IMR-90 (cell line): ENCODE data around the gene DZANK1. TPM values are rescaled to one million over a fixed set of nuclear protein-coding genes. Genes with fewer than 3 reads are reported as not detected.

Source experiments
- ATAC-seq: fragments of 200-7000 bp; cut with Tn5 transposase; 2 replicates; pipeline ENCODE4 v1.9.1; 2020; ENCODE audit warnings: low read depth, mild to moderate bottlenecking, moderate library complexity
- BruUV-seq: library from RNA; stranded (reverse); fragments of 400-500 nt; replicated peaks from 2 replicates; lab custom pipeline; 2021; lab: Mats Ljungman, UMichigan
- CTCF ChIA-PET: fragments of 300-600 bp; formaldehyde crosslinking; extraction: SDS; loops from one replicate; lab custom pipeline; 2021; ENCODE audit warnings: antibody characterized with exemption; lab: Yijun Ruan, JAX
- POLR2A ChIA-PET: fragments of 300-600 bp; sonication (Branson Sonifier 250); formaldehyde crosslinking; loops from one replicate; lab custom pipeline; 2022; ENCODE audit warnings: antibody characterized with exemption; ENCODE audit not compliant: unreplicated experiment; lab: Charles Lee
- DNase-seq: peaks from one replicate; pipeline ENCODE4 v3.0.0; 2013
- H2AFZ ChIP-seq: replicated peaks from 2 replicates; pipeline ENCODE3; 2013; ENCODE audit warnings: low read length, mild to moderate bottlenecking; ENCODE audit not compliant: poor library complexity
- H2AK5ac ChIP-seq: 2 replicates; pipeline ENCODE4 v1.6.1; 2013; ENCODE audit warnings: low read depth, low read length, inconsistent platforms
- H2AK9ac ChIP-seq: replicated peaks from 2 replicates; pipeline ENCODE3; 2013; ENCODE audit warnings: mild to moderate bottlenecking, low read depth, low read length, moderate library complexity; ENCODE audit not compliant: poor library complexity
- H2BK120ac ChIP-seq: 2 replicates; pipeline ENCODE4 v1.6.1; 2013; ENCODE audit warnings: low read depth, low read length, inconsistent platforms
- H2BK15ac ChIP-seq: 3 replicates; pipeline ENCODE4 v1.6.1; 2013; ENCODE audit warnings: low read depth, low read length, inconsistent platforms
- H2BK20ac ChIP-seq: 2 replicates; pipeline ENCODE4 v1.6.1; 2013; ENCODE audit warnings: low read depth, mild to moderate bottlenecking, inconsistent platforms, low read length, moderate library complexity
- H2BK5ac ChIP-seq: 2 replicates; pipeline ENCODE4 v1.6.1; 2013; ENCODE audit warnings: mild to moderate bottlenecking, low read depth, low read length, inconsistent platforms; ENCODE audit not compliant: poor library complexity, severe bottlenecking
- H3K14ac ChIP-seq: replicated peaks from 2 replicates; pipeline ENCODE4 v1.6.1; 2013; ENCODE audit warnings: low read depth, low read length, inconsistent platforms
- H3K18ac ChIP-seq: 2 replicates; pipeline ENCODE4 v1.6.1; 2013; ENCODE audit warnings: low read depth, low read length, control low read depth
- H3K23ac ChIP-seq: 2 replicates; pipeline ENCODE4 v1.6.1; 2013; ENCODE audit warnings: low read depth, low read length, inconsistent platforms
- H3K27ac ChIP-seq: 2 replicates; pipeline ENCODE4 v1.5.1; 2013; ENCODE audit warnings: mild to moderate bottlenecking, control low read depth, low read length; ENCODE audit not compliant: insufficient read depth
- H3K27me3 ChIP-seq: 2 replicates; pipeline ENCODE4 v1.6.1; 2013; ENCODE audit warnings: low read length; ENCODE audit not compliant: control insufficient read depth, insufficient read depth
- H3K36me3 ChIP-seq: 2 replicates; pipeline ENCODE4 v1.6.1; 2013; ENCODE audit warnings: low read length, mixed read lengths; ENCODE audit not compliant: control insufficient read depth, insufficient read depth
- H3K4ac ChIP-seq: 2 replicates; pipeline ENCODE4 v1.6.1; 2013; ENCODE audit warnings: low read depth, low read length, inconsistent platforms
- H3K4me1 ChIP-seq: 2 replicates; pipeline ENCODE4 v1.6.1; 2013; ENCODE audit warnings: low read length, mixed read lengths; ENCODE audit not compliant: control insufficient read depth, insufficient read depth
- H3K4me2 ChIP-seq: 2 replicates; pipeline ENCODE4 v1.6.1; 2013; ENCODE audit warnings: low read depth, mild to moderate bottlenecking, control low read depth, low read length, moderate library complexity
- H3K4me3 ChIP-seq: 2 replicates; pipeline ENCODE4 v1.5.1; 2013; ENCODE audit warnings: low read depth, mild to moderate bottlenecking, control low read depth, low read length, moderate library complexity; ENCODE audit not compliant: insufficient read depth
- H3K56ac ChIP-seq: 2 replicates; pipeline ENCODE4 v1.6.1; 2013; ENCODE audit warnings: low read length, inconsistent platforms; ENCODE audit not compliant: insufficient read depth; ENCODE audit errors: extremely low read depth
- H3K79me1 ChIP-seq, 2 experiments: 2 replicates each; pipeline ENCODE4 v1.6.1; 2013; ENCODE audit warnings: low read length in 2 of 2, inconsistent platforms in 1 of 2, low read depth in 1 of 2
- H3K9ac ChIP-seq: 2 replicates; pipeline ENCODE4 v1.6.1; 2013; ENCODE audit warnings: low read depth, low read length, control low read depth
- H3K9me1 ChIP-seq: 2 replicates; pipeline ENCODE4 v1.6.1; 2013; ENCODE audit warnings: low read length, inconsistent platforms; ENCODE audit not compliant: insufficient read depth
- H3K9me3 ChIP-seq: 2 replicates; pipeline ENCODE4 v1.6.1; 2013; ENCODE audit warnings: low read length; ENCODE audit not compliant: control insufficient read depth, insufficient read depth
- H4K20me1 ChIP-seq: 2 replicates; pipeline ENCODE4 v1.6.1; 2013; ENCODE audit warnings: low read length, inconsistent platforms; ENCODE audit not compliant: insufficient read depth
- H4K5ac ChIP-seq: 2 replicates; pipeline ENCODE4 v1.6.1; 2013; ENCODE audit warnings: mild to moderate bottlenecking, low read depth, low read length, control low read depth
- H4K8ac ChIP-seq, 2 experiments: 2 replicates each; pipeline ENCODE4 v1.6.1; 2013; ENCODE audit warnings: low read depth in 2 of 2, low read length in 2 of 2, control low read depth in 1 of 2, inconsistent platforms in 1 of 2
- H4K91ac ChIP-seq: 2 replicates; pipeline ENCODE4 v1.6.1; 2013; ENCODE audit warnings: low read depth, low read length, inconsistent platforms; ENCODE audit not compliant: insufficient read depth
- CEBPB ChIP-seq: IDR thresholded peaks from 2 replicates; pipeline ENCODE4 v1.6.1; 2012; ENCODE audit warnings: low read depth, low read length, improper control_type of control experiment
- MAZ ChIP-seq: IDR thresholded peaks from 2 replicates; pipeline ENCODE4 v1.6.1; 2012; ENCODE audit warnings: low read depth, mild to moderate bottlenecking, low read length, improper control_type of control experiment, moderate library complexity, borderline replicate concordance
- NFE2L2 ChIP-seq: fragments of 150-350 bp; IDR thresholded peaks from 2 replicates; pipeline ENCODE4 v1.6.1; 2016; ENCODE audit warnings: low read depth, mild to moderate bottlenecking, low read length
- WGBS, 2 experiments: methylation state at CpG; one replicate each; pipeline versions ENCODE4 v1.1.5 to v1.1.7; 2013; ENCODE audit warnings: missing lambda C conversion rate in 2 of 2; ENCODE audit not compliant: insufficient read length in 1 of 2; ENCODE audit errors: extremely low coverage in 2 of 2; 5-methylcytosine and 5-hydroxymethylcytosine counted together
- dilution Hi-C: fragments of 300-500 bp; cut with HindIII; formaldehyde crosslinking; loops from one replicate; pipeline ENCODE4 v1.14.3; 2018; ENCODE audit warnings: low sequenced_read_pairs; ENCODE audit not compliant: unreplicated experiment
- in situ Hi-C: fragments of 300-500 bp; cut with MboI; formaldehyde crosslinking; loops from 3 replicates; pipeline ENCODE4 v1.14.3; 2019; ENCODE audit warnings: low sequenced_read_pairs, inconsistent platforms, mixed read lengths
- intact Hi-C: fragments of 100-400 bp; cut with micrococcal nuclease; formaldehyde crosslinking; loops from 2 replicates; pipeline ENCODE4 v1.10.0; 2022
- polyA plus RNA-seq, 3 experiments: library from polyadenylated mRNA; depleted of rRNA; stranded (reverse); fragments of >200 nt; gene quantifications; 2 replicates each; pipeline ENCODE4 v1.2.3, GENCODE V29; 2012; ENCODE audit warnings: low replicate concordance in 1 of 3
- total RNA-seq: library from RNA; depleted of rRNA; stranded (reverse); fragments of >200 nt; gene quantifications from 2 replicates; pipeline ENCODE4 v1.2.3, GENCODE V29; 2012
- TF ChIP-seq, protein P1 (sequence below): conservative IDR thresholded peaks from 2 replicates; pipeline ENCODE4 v1.5.1; 2012; ENCODE audit warnings: mild to moderate bottlenecking, low read depth, low read length, improper control_type of control experiment
- TF ChIP-seq, protein P2 (sequence below): fragments of 150-350 bp; IDR thresholded peaks from 2 replicates; pipeline ENCODE4 v1.6.1; 2017; ENCODE audit warnings: mild to moderate bottlenecking, antibody characterized with exemption, low read length, low read depth
- TF ChIP-seq, protein P3 (sequence below): fragments of 150-350 bp; IDR thresholded peaks from 2 replicates; pipeline ENCODE4 v1.6.1; 2016; ENCODE audit warnings: low read depth, mild to moderate bottlenecking, low read length, moderate library complexity, borderline replicate concordance

DZANK1 gene
- total and polyA plus RNA-seq, 2 of the 4 experiments (the other 2 are of a cell fraction): 0.54 to 1.1 TPM

DNA sequence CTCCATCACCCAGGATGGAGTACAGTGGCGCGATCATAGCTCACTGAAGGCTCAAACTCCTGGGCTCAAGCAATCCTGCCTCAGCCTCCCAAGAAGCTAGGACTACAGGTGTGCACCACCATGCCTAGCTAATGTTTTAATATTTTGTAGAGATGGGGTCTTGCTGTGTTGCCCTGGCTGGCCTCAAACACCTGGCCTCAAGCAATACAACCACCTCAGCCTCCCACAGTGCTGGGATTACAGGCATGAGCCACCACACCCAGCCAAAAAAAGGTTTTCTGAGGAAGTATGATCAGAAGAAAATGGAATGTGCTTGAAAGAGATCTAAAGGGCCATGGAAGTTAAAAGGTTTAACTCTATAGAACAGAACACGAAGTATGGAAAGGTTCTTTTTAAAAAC is 21.5 kb upstream of the DZANK1 start:
- no peak overlapping the region for H2AK9ac ChIP-seq
- ChIA-PET CTCF (interaction anchor here (1.0 kb wide), 1 partner anchor 9 kb away, joined by 3 read pairs; no protein-coding TSS in a partner anchor), POLR2A (no interaction called here)
- in situ Hi-C loops: no loop called here
- H3K4ac ChIP-seq: no peak overlapping the region
- no peak overlapping the region for H3K9ac ChIP-seq
- no peak overlapping the region for H3K56ac ChIP-seq
- H3K27me3 ChIP-seq: no peaks in the 10 kb centered on the region
- H2AFZ ChIP-seq: no peak overlapping the region
- no peaks in the 10 kb centered on the region for H3K79me1 ChIP-seq
- dilution Hi-C loops: no loop called here
- H3K4me2 ChIP-seq: no peak overlapping the region
- H2BK15ac ChIP-seq: no peak overlapping the region
- H4K20me1 ChIP-seq: no peaks in the 10 kb centered on the region
- DNase-seq: no peak
- no peak overlapping the region for H3K4me3 ChIP-seq
- H3K9me3 ChIP-seq: no peaks in the 10 kb centered on the region
- no peak for TF ChIP-seq CEBPB
- no peak for TF ChIP-seq NFE2L2
- TF ChIP-seq, protein P1, sequence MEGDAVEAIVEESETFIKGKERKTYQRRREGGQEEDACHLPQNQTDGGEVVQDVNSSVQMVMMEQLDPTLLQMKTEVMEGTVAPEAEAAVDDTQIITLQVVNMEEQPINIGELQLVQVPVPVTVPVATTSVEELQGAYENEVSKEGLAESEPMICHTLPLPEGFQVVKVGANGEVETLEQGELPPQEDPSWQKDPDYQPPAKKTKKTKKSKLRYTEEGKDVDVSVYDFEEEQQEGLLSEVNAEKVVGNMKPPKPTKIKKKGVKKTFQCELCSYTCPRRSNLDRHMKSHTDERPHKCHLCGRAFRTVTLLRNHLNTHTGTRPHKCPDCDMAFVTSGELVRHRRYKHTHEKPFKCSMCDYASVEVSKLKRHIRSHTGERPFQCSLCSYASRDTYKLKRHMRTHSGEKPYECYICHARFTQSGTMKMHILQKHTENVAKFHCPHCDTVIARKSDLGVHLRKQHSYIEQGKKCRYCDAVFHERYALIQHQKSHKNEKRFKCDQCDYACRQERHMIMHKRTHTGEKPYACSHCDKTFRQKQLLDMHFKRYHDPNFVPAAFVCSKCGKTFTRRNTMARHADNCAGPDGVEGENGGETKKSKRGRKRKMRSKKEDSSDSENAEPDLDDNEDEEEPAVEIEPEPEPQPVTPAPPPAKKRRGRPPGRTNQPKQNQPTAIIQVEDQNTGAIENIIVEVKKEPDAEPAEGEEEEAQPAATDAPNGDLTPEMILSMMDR: no peak
- TF ChIP-seq, protein P2, sequence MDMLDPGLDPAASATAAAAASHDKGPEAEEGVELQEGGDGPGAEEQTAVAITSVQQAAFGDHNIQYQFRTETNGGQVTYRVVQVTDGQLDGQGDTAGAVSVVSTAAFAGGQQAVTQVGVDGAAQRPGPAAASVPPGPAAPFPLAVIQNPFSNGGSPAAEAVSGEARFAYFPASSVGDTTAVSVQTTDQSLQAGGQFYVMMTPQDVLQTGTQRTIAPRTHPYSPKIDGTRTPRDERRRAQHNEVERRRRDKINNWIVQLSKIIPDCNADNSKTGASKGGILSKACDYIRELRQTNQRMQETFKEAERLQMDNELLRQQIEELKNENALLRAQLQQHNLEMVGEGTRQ: no peak
- TF ChIP-seq, protein P3, sequence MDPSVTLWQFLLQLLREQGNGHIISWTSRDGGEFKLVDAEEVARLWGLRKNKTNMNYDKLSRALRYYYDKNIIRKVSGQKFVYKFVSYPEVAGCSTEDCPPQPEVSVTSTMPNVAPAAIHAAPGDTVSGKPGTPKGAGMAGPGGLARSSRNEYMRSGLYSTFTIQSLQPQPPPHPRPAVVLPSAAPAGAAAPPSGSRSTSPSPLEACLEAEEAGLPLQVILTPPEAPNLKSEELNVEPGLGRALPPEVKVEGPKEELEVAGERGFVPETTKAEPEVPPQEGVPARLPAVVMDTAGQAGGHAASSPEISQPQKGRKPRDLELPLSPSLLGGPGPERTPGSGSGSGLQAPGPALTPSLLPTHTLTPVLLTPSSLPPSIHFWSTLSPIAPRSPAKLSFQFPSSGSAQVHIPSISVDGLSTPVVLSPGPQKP: no peak
- no peak for TF ChIP-seq MAZ
- H3K36me3 ChIP-seq: peaks cover 10% of the 10 kb centered on the region
- BruUV-seq: no TSS peak
- no peak overlapping the region for H3K27ac ChIP-seq
- intact Hi-C loops: no loop called here
- H3K23ac ChIP-seq: no peak overlapping the region
- H3K14ac ChIP-seq: no peak overlapping the region
- no peaks in the 10 kb centered on the region for H3K4me1 ChIP-seq
- no CpG with 5 or more reads among the region's 3 CpGs for WGBS, 2 experiments
- no peak for ATAC-seq
- no peak overlapping the region for H4K8ac ChIP-seq
- H2AK5ac ChIP-seq: no peak overlapping the region
- H4K91ac ChIP-seq: no peak overlapping the region
- H3K18ac ChIP-seq: no peak overlapping the region
- no peak overlapping the region for H2BK20ac ChIP-seq
- H3K9me1 ChIP-seq: no peaks in the 10 kb centered on the region
- no peak overlapping the region for H4K5ac ChIP-seq
- H2BK120ac ChIP-seq: no peak overlapping the region
- no peak overlapping the region for H2BK5ac ChIP-seq
